ENCODE measurements around the gene SVOPL. TPM values are rescaled to one million over a fixed set of nuclear protein-coding genes. Genes with fewer than 3 reads are reported as not detected.

SVOPL gene
- total RNA-seq = not detected in 2 replicates

DNA sequence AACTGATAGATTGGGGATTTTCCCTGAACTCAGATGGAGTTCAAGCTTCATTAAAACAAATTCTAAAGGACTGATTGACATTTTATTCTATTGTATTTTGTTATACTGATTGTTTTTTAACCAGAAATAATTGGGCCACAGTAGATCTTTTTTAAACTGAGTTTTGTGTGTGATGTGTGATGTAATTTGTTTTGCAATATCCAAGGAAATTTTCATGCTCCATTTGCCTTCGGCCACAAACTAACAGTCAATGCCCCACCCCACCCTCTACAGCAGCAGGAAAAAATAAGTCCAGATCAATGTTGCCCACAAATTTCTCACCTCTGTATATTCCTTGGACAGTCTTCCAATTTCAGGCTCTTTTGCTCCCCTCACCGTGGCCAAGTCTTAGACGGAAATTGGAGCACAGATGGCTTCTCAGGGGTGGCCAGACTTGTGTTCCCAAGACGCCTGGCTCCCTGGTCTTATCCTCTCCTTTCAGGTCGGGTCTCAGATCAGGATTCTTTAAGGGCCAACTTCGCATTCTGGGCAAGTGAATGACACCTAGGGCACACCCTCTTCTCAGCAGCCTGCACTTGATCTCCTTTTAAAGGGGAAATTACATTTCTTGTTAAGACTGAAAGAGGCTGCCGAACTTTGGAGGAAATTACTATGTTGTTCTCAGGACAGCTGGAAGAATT, at the start of gene SVOPL:
Gene SVOPL, minus strand, starts transcription at position 506 of the 680 bp plus-strand sequence. CDS start 22,317 bp downstream, outside the sequence.

Other genes starting within 250 kb of the SVOPL start
- gene TRIM24, start 241.1 kb downstream of the SVOPL start, total RNA-seq = 4.9 and 5.3 TPM in 2 replicates
- gene TMEM213, start 96.6 kb upstream of the SVOPL start, total RNA-seq = not detected in 2 replicates
- gene ATP6V0A4, start 96.8 kb upstream of the SVOPL start, total RNA-seq = not detected in 2 replicates